HG02763 (cell line): ENCODE measurements around the gene CLDN11.

Experiments
- ATAC-seq: cut with Tn5 transposase; IDR thresholded peaks from one replicate; pipeline ENCODE4 v1.9.1; 2021; ENCODE audit warnings: mild to moderate bottlenecking, moderate library complexity; ENCODE audit not compliant: unreplicated experiment

Gene CLDN11

DNA sequence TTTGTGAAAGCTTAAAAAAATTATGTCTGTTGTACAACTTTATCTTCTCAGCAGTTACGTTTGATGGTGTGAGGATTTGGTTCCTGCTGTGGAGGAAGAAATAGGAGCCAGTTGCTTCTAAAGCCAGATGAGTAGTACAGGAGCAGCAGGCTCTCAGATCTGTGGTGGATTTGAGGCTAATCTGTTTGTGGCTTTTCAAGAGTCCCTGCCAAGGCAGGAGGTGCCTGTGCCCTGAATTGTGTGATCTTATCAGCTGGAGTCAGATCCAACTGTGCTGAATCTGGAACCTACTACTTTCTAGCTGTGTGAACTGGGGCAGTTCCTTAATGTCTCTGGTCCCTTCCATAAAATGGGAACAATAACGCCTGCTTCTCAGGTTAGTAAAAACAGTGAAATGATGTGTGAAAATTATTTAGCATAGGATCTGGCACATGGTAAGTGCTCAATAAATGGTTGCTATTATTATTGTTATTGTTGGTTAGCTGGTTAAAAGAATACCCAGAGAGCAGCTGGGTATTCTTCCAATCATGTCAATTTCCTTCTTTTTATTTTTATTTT, 7.7 kb downstream of the CLDN11 start:
- no peak for ATAC-seq

DNA sequence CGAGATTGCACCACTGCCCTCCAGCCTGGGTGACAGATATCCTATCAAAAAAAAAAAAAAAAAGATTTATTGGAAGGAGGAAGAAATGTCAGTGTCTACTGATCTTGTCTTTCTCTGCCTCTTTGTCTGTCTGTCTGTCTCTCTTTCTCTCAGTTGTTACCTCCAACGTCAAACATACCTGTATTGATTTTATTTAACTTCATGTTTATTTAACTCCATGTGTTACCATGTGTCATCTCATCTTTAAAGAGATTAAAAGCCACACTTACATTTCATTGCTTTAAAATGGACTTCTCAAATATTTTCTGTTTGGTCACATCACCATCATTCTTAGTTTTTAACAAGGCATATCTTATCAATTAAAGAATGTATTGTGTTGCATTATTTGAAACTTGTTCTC, 9.4 kb downstream of the CLDN11 start:
- no peak for ATAC-seq

DNA sequence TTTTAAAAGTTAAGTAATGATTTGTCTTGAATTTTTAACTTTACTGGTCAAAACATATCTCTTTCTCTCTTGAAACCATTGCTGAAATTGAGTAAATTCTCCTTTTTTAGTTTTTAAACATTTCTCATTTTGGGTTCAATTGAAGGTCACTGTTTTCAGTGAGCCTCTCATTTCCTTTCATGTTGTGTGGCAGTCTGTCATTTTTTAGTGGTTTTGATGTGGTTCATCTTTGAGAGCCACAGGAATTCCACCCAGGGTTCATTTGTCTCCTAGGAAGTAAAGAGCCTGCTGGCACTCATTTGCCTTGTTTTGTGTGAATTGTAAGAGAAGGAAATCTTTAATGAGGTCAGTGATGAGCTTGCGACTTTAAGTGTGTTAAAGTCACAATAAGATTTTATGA, 10.4 kb downstream of the CLDN11 start:
- no peak for ATAC-seq

DNA sequence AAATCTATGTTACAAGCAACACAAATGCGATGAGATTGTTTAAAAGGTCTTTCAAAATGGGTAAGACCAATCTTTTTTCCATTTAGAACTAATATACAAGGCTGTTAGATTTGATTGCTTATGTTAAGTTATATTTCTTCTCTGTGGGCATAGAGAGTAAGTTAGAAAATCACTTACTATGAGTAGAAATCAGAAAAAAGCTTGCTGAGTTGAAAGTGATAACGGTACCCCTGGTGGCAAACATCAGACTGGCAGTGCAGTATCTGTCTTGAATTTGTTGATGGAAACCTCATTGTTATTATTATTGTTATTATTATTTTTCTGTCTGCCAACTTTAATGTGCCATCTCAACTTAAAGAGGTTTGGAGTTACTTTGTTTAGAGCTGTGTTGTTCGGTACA, 12.4 kb downstream of the CLDN11 start:
- ATAC-seq, result no peak

DNA sequence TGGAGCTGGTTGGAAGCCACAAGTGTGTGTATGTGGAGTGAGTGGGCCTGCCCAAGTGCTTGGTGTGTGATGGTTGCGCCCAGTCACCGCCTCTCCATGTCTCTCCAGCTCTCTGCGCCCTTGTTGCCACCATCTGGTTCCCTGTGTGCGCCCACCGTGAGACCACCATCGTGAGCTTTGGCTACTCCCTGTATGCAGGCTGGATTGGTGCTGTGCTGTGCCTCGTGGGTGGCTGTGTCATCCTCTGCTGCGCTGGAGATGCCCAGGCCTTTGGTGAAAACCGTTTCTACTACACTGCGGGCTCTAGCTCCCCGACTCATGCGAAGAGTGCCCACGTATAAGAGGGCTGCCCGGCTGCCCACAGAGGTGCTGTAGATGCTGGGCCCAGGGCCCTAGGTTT, 13.7 kb downstream of the CLDN11 start:
- ATAC-seq, result no peak

DNA sequence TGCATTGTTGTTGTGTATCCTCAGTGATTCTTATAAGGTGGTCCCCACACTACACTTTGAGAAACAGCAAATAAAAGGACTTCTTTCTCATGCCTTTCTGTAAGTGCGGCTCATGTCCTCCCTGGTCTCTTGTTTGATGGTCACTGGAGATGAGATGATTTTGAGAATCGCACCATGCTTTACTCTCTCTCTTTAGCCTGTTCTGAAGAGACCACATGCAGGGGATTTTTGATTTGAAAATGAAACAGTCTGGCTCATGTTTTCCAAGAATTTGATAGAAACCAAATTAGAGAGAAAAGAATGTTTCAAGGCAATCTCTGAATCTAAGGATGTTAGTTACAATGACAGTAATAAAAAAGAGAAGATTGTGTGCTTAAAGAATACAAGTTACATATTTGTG, 18.0 kb downstream of the CLDN11 start:
- no peak for ATAC-seq

- no peak for ATAC-seq
These were observed 18.5 kb downstream of the CLDN11 start for GRCh38 chr3:170437176-170437575.

DNA sequence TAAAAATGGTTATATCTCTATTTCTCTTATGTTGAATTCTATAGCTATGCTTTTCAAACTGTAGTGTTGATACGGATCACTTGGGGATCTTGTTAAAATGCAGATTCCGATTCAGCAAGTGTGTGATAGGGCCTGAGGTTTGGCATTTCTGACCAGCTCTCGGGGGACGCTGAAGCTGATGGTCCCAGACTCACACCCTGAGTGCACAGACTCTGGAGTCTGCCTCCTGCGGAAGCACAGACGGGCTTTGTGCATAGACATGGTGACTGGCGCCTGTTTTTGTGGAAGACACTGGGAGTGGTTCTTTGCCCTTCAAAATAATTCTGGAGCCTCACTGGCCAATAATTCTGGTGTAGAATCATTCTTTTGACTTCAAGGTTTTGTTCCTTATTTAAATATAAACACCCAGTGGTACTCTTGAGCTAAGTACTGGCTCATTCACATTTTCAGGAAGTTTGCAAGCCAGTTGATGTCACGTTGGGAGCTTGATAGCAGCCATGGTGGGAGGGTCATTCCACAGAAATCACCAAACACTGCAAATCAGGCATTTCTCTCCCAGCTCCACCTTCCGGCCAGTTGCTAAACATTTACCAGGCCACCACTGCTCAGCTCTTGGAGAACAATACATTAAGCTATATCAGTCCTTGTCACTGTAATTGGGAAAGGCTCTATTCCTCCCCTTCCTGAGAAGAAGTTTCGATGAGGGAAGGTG, 19.2 kb downstream of the CLDN11 start:
- no peak for ATAC-seq

DNA sequence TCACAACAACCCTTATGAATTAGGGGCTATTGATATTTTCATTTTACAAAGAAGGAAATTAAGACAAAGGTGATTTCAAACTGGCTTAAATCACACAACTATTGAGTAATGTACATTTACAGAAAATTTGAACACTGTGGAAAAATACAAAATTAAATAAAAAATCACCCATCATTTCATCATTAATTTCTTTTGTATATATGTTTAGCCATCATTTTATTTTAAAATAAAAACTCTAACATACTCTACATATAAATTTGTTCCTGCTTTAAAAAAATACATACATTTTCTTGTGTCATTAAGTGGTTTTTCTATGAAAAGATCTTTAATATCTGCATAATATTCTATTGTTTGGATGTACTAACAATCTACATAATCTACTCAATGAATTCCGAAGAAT, 20.2 kb downstream of the CLDN11 start:
- no peak for ATAC-seq

GRCh38 chr3:170440344-170440743, 21.7 kb downstream of the CLDN11 start:
- ATAC-seq, result no peak

GRCh38 chr3:170441412-170441811, 22.7 kb downstream of the CLDN11 start:
- no peak for ATAC-seq

DNA sequence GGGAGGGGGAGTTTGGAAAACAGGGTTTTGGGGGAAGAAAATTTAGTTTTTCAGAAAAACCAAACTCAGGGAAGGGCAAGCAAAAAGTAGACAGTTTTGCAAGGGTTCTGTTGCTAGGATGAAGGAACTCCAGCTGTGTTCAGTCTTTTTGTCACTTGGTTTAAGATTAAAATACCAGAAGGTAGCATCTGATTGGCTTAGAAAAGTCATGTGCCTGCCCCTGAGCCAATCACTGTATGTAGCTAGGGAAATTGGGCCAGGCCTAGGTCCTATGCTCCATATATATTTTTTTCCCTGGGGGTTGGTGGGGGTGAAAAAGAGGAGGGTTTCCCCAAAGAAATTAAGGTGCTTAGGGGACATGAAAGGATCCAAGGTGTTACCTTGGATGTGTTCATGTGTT, 24.3 kb downstream of the CLDN11 start:
- ATAC-seq, result no peak

DNA sequence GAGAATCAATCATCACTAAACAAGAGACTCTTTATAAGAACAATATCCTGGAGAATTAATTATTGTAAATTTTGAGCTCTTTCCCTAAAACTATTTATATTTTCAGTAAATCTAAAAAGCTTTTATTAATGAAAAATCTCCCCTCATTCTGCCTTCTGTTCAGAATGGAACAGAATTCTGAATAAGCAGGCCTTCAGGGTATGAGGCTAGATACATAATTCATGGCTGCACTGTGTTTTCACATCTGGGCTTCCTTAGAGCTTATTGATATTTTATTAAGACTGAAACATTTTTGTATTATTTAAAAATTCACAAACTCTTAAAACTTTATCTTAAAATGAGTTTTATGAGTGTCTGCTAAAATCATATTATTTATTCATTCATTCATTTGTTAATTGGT, 24.8 kb downstream of the CLDN11 start:
- ATAC-seq, result no peak

DNA sequence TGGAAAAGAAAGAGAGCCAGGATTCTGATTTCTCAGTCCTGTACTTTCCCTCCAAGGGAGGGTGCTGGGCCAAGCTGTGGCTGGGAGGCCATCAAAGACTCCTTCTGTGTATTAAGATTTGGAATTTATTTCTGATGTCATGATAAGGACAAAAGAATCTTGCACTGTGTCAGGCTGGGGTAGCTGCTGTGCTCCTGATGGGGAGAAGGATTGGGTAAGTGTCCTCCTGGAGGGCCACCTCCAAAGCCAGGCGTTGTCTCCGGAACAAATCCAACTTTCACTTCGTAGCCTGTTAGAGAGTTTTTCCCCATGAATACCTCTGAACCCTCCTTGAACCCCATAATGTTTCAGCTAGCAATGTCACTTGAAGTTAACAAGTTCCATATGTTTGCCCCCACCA, 29.9 kb downstream of the CLDN11 start:
- ATAC-seq, result no peak

GRCh38 chr3:170450039-170450438, 31.4 kb downstream of the CLDN11 start:
- no peak for ATAC-seq

DNA sequence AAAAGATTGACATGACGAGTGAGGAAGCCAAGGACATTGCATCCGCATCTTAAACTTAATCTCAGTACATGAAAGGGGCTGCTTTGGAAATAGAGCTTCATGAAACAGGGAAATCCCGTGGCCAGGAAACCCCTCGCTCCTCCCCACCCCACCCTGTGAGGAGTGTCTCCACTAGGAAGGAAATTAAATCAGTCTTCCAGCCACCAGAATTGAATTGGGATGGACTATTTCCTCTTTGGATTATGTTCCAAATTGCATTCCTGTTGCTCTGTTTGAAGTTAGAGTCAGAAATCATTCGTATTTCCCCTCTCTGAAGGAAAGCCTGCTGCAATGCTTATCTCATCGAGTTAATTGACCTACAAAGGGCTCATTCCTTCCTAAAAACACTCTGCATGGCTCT, 35.8 kb downstream of the CLDN11 start:
- ATAC-seq, result no peak

DNA sequence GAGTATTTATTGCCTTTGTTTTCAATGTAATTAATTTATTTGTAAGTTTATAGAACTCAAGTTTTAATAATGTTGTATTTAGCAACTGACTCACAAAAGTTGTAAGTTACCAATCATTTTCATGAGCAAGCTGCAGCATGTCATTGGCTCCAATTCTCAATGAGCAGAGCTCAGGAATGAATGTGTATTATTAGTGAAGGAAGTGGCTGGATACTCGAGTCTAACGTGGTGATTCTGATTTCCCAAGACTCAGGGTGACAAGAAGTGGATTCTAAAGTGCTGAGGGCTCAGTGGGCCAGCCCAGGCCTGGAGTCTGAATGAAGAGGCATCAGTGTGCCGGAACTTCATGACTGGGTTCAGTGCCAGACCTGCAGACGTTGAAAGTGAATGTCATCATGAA, 39.6 kb downstream of the CLDN11 start:
- ATAC-seq, result no peak

DNA sequence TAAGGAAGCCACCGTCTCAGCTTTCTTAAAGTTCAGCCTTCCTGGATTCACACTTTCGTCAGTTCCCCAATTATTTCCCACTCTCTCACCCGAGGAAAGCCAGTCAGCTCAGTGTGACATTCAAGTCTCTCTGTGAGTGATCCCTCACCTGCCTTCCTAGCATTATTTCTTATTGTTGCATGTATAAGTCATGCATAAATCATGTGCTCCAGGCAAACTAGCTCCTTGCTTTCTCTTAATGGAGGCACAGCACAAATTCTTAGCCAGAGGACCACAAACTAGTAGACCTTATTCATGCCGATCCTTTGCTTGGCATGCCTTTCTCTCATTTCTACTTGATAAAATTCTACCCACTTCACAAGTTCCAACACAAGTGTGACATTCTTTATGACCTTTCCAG, 44.3 kb downstream of the CLDN11 start:
- ATAC-seq, result no peak

GRCh38 chr3:170465955-170466354, 47.3 kb downstream of the CLDN11 start:
- no peak for ATAC-seq

DNA sequence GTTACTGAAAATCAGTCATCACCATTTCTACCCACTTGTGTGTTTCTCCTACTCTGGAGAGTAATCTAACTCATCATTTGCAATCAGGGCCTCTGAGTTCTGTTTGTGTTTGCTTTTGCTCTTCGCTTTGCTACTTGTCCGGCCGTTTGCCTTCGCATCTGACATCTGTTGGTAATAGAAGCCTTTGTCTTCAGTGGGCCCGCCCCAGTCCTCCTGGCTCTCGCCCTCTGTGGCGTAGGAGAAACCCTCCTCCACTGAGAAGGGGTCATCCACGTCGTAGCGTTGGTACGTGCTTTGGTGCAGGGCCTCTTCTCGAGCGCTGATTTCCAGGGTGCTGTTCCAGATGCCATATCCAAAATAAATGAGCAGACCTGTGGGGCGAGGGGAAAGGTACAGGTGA, 48.3 kb downstream of the CLDN11 start:
- ATAC-seq, result no peak

DNA sequence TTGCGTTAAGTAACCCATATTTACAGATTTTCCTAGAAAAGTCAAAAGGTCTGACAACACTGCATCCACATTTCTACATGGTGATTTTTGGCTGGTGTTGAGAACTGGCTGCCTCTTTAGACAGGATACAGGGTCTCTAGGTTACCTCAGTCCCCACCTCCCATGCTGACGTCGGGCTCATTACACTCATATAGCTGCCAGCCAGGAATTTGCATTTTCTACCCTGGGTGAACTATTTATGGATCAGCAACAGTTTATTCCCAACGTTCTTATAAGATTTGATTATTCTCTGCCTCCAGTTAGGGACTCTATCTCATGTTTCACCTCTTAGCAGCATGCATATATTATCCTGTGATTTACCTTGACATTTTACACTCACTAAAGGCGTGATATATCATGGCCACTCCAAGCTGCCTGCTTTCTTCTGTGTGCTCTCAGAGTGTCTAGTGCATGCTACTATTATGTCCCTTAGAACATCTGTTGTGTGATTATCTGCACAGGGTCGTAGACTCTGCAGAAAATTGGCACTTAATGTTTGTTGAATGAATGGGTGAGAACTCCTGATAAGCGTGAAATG, 49.0 kb downstream of the CLDN11 start:
- no peak for ATAC-seq

DNA sequence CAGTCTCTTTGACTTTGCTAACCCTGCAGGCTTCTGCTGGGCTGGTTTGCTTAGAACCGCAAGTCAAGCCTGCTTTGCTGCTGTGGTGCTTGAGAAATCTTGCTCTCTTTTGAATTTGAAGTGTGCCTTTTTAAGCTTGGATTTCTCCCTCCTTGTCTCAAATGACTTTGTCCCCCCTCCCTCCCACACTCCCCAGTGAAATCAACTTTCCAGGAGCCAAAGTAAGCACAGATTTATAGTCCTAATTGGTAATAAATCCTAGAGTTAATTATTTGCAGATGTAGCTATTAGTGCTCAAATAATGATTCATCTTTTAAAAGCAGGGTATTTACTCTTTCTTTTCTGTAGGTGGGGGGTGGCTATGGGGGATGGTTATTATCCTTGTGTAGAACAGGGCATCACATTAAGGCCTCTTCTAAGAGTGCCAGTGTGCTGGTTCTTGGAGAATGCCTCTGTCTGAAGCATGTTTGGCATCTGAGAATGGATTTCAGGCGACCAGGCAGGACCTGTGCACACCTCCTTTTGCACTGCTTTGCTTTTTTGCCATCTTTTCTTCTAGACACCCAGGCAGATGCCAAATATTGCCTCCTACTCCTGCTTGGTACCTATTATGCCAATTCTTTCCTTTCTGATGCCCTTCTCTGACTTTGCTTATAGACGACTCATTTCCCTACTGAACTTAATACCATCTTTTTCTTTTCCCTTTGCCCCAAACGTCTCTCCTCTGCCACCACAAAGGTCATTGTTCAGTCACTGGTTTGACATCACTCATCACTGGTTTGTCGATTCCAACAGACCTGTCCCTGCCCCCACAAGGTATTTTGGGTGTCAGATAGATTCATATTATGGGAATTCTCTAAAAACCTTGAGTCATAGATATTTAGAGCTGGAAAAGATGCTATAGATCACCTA, 50.7 kb downstream of the CLDN11 start:
- no peak for ATAC-seq
